Activated CD4-positive, alpha-beta T cell treated with anti-CD3 and anti-CD28 coated beads for 48 hours (primary cell): Measurements from ENCODE around the gene CEACAM21.
"Not testable (repeated sequence)": the region's sequence is repeated elsewhere in the genome, so short reads cannot be mapped to it uniquely, and the experiment has no call there.

Experiments
- DNase-seq: peaks from one replicate; pipeline ENCODE4 v3.0.0-alpha.2; 2020

Gene CEACAM21

GRCh38 chr19:41551212-41551610, 24.8 kb upstream of the CEACAM21 start:
- peak; percentile 49 for DNase-seq

- DNase-seq: no peak
These were observed 24.3 kb upstream of the CEACAM21 start for GRCh38 chr19:41551711-41552110.

DNA sequence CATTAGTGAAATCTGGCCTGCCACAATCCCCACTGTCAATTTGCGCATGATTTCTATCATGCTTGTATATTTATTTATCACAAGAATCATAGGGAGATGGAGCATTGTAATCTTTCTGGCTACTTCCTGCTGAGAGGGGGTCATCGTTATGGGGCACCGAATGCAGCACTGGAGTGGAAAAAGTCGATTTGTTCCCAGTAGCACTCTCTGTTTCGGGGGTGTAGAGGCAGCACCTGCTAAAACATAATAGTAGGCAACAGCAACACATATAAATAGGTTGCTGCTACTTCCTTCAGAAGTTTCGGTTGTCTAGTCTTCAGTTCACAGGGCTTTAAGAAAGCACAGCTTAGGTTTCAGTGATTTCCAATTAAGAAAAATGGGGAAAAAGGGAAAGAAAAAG, 23.4 kb upstream of the CEACAM21 start:
- DNase-seq: no peak

DNA sequence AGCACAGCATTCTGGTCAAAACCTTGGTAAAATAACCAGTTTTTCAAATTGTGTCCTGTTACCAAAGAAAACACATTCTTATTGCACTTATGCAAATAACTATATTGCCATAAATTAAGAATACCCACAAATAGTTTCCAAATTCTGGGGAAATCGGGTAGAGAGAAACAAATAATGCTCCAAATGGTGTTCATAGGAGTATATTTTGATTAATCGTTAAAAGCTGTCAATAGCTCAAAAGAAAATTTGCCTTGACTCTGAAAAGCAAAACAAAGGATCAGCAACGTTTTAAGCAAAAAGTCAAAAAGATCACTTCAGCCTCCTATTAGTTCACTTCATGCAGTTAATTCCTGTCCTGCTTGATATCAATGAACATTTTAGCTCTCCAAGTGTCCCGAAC, 22.2 kb upstream of the CEACAM21 start:
- no peak for DNase-seq

GRCh38 chr19:41554907-41555306, 21.1 kb upstream of the CEACAM21 start:
- no peak for DNase-seq

DNA sequence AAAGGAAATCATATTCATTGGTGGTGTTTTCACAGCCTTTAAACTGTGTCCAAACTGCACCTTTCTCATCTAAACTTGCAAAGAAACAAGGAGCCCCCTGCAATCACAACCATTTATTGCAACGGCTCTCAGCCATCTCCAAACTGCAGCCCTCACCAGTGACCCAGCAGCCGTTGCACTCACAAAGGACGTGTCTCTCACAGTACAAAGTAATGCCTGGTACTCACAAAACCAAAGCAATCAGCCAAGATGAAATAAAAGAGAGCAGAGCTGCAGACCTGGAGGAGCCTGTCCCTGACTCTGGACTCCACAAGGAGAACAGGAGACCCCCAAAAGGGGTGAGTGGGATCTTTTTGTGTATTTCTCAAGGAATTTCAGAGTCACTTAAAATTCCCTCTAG, 20.2 kb upstream of the CEACAM21 start:
- no peak for DNase-seq

DNA sequence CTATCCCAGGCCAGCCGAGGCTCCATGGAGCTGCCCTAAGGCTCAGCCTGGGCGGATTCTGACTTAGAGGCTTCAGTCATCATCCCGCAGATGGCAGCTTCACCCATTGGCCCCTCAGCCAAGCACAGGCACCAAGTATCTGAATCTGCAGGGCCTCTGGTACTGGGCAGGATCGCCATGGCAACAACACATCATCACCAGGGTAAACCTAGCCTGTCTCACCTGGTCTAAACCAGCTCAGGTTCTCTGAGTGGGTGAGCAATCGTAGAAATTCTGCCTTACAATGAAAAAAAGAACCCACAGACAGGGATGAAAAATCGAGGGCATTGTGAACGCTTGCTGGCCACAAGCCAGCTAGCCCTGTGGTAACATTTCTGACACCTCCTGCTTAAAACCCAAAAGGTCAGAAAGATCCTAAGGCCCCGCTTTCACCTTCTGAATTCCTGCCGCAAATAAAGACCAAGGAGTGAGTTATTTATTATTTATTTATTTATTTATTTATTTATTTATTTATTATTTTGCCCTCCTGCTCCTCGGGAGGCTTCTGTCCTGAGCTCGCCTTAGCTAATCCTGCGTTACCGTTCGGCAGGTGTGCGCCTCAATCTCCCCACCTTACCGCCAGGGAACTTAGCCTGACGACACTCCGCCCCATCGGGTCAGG, 12.0 kb upstream of the CEACAM21 start:
- peak; percentile 70 for DNase-seq

- no peak for DNase-seq
These were observed 11.2 kb upstream of the CEACAM21 start for GRCh38 chr19:41564515-41565378.

DNA sequence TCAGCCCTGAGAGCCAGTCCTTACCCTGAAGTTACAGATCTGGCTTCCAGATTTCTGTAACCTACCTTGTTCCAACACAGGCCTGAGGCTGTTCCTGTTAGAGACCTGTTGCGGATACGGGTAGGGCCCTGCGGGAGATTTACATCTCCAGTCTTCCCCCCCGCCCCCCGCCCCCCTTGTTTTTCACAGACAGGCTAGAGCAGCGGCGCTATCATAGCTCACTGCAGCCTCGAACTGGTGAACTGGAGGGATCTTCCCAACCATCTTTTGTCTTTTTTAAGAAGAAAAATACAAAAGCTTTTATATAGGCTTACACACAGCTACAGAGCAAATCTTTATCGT, 10.6 kb upstream of the CEACAM21 start:
- DNase-seq: no peak

- no peak for DNase-seq
These were observed 10.0 kb upstream of the CEACAM21 start for GRCh38 chr19:41566001-41566400.

GRCh38 chr19:41569481-41570150, 6.3 kb upstream of the CEACAM21 start:
- DNase-seq: no peak

DNA sequence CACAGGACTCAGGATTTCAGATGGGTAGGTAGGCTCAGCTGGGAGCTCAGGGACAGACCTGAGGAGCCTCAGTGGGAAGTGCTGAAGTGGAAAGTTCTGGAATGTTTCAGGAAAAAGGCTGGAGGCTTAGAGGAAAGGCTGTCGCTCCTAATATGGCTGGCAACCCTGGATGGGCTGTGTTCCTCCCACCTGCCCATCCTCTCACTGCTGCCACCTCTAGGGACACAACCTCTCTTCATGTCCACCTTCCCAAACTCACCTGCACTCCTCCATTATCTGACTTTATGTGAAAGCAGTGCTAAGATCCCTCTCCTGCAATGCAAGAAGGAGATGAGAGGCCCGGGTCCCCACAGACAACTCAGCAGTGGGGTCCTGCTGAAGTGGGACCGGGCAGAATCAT, 5.8 kb upstream of the CEACAM21 start:
- no peak for DNase-seq

GRCh38 chr19:41570639-41571112, 5.3 kb upstream of the CEACAM21 start:
- DNase-seq: peak; percentile 90

GRCh38 chr19:41577144-41577830, 1.3 kb downstream of the CEACAM21 start:
- no peak for DNase-seq

DNA sequence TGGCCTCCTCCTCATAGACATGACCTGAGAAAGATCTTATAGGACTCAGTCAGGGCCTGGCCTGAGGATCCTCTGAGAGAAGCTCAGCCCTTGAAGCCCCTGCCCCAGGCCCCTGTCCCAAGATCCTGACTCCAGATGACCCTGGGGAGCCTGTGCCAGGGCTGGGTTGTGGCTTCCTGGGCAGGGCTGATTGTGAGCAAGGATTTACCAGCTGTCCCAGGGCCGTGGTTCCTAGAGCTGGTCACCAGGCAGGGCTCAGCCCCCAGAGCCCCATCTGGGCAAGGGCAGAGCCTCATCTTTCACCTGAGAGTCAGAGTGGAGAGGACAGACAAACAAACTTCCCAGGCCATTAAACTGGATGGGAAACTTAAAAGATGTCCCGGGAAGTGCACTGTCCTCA, 1.9 kb downstream of the CEACAM21 start:
- DNase-seq: no peak

- no peak for DNase-seq
These were observed 2.9 kb downstream of the CEACAM21 start for GRCh38 chr19:41578886-41579285.

DNA sequence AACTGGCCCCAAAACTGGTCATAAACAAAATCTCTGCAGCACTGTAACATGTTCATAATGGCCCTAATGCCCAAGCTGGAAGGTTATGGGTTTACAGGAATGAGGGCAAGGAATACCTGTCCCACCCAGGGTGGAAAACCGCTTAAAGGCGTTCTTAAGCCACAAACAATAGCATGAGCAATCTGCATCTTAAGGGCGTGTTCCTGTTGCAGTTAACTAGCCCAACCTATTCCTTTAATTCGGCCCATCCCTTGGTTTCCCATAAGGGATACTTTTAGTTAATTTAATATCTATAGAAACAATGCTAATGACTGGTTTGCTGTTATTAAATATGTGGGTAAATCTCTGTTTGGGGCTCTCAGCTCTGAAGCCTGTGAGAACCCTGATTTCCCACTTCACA, 5.1 kb downstream of the CEACAM21 start:
- not testable (repeated sequence) for DNase-seq

DNA sequence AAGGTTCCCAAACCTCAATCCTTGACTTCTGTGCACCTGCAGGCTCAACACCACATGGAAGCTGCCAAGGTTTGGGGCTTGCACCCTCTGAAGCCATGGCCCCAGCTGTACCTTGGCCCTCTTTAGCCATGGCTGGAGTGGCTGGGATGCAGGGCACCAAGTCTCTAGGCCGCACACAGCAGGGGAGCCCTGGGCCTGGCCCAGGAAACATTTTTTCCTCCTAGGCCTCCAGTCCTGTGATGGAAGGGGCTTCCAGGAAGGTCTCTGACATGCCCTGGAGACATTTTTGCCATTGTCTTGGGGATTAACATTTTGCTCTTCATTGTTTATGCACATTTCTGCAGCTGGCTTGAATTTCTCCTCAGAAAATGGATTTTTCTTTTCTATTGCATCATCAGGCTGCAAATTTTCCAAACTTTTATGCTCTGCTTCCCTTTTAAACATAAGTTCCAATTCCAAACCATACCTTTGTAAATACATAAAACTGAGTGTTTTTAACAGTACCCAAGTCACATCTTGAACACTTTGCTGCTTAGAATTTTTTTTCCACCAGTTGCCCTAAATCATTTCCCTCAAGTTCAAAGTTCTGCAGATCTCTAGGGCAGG, 6.7 kb downstream of the CEACAM21 start:
- DNase-seq: not testable (repeated sequence)

- DNase-seq: no peak
These were observed 8.4 kb downstream of the CEACAM21 start for GRCh38 chr19:41584260-41584810.

- no peak for DNase-seq
These were observed 9.0 kb downstream of the CEACAM21 start for GRCh38 chr19:41584931-41585330.

DNA sequence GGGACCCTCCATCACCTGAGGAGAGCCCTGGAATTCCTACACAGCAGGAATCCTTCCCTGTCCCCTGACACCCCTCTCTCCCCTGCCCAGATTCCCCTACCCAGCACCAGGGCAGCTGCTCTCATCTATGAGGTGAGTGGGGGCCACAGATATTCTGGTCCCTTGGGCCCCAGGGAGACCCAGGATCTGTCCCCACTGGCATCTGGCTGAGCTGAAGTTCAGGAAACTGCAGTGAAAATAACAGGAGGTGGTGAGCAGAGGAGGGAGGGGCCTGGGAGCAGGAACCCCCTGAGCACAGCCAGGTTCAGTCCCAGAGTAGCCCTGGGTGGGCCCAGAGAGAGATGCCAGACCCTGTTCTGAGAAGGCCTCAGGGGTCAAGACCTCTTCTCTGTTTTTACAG, 10.1 kb downstream of the CEACAM21 start:
- no peak for DNase-seq

DNA sequence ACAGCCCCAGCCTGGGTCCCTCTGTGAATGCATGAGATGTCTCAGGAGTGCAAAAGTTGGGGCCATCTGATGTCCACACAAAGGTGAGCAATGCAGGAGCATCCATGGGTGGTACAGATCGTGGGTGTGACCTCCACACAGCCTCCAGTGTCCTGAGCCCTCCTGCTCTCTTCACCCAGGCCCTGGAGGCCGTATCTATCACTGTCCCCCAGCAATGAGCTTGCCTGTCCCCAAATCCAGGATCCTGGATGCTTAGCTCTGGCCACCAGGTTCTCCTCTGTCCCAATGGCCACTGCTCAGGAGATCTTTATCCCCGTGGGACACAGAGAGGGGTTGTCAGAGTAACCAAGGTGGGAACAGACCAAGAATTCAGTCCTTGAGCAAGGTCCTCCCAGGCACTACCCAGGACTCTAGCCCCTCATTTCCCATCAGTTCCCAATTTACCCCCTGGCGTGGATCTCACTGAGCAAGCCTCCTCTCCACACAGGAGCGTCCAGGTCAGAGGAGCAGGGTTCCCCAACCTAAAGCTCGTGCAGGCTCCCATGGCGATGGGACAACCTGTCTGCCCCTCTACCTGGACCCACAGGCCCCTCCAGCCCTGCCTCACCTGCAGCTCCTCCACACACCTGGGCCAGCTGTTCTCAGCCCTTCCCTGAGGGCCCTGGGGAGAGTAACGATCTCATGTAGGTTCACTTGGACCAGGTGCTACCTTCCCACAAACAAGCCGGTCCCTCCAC, 11.3 kb downstream of the CEACAM21 start:
- DNase-seq: no peak
